Forelimb muscle (tissue), 1 donor: ENCODE measurements around the gene TCEA2. TPM values are rescaled to one million over a fixed set of nuclear protein-coding genes. Genes with fewer than 3 reads are reported as not detected.

Source experiments
- polyA plus RNA-seq: library from polyadenylated mRNA; unstranded; fragments of 120-200 nt; gene quantifications from one replicate; pipeline ENCODE4 v1.2.1, GENCODE V29; 2013; ENCODE audit not compliant: insufficient read length

Gene TCEA2
- polyA plus RNA-seq, 1 donor, result 43.5 TPM

Other genes starting within 250 kb of the TCEA2 start
- 18.1 TPM for gene ZBTB46, start 231.9 kb upstream of the TCEA2 start, polyA plus RNA-seq
- gene ABHD16B, start 201.7 kb upstream of the TCEA2 start, polyA plus RNA-seq, result not detected
- gene TPD52L2, start 197.9 kb upstream of the TCEA2 start, polyA plus RNA-seq, result 76.8 TPM
- 32.6 TPM for gene DNAJC5, start 168.1 kb upstream of the TCEA2 start, polyA plus RNA-seq
- 48.5 TPM for gene UCKL1, start 106.8 kb upstream of the TCEA2 start, polyA plus RNA-seq
- 23.0 TPM for gene ZNF512B, start 93.3 kb upstream of the TCEA2 start, polyA plus RNA-seq
- 3.0 TPM for gene SAMD10, start 83.6 kb upstream of the TCEA2 start, polyA plus RNA-seq
- gene PRPF6, start 82.1 kb upstream of the TCEA2 start, polyA plus RNA-seq, result 55.3 TPM
- gene C20orf204, start 27.0 kb upstream of the TCEA2 start, polyA plus RNA-seq, result 1.4 TPM
- 10.8 TPM for gene SOX18, start 13.6 kb upstream of the TCEA2 start, polyA plus RNA-seq
- gene RGS19, start 16.3 kb downstream of the TCEA2 start, polyA plus RNA-seq, result 4.7 TPM
- 1.1 TPM for gene OPRL1, start 16.9 kb downstream of the TCEA2 start, polyA plus RNA-seq
- gene LKAAEAR1, start 21.2 kb downstream of the TCEA2 start, polyA plus RNA-seq, result 0.18 TPM
- not detected for gene NPBWR2, start 44.4 kb downstream of the TCEA2 start, polyA plus RNA-seq
- gene MYT1, start 101.3 kb downstream of the TCEA2 start, polyA plus RNA-seq, result 0.13 TPM
- 61.4 TPM for gene PCMTD2, start 192.6 kb downstream of the TCEA2 start, polyA plus RNA-seq